RWPE1 (cell line): ENCODE results near the gene CUL3.

Source experiments
- CTCF ChIA-PET: fragments of 350-600 bp; sonication (Branson Sonifier 250); formaldehyde crosslinking; extraction: SDS; loops from one replicate; lab custom pipeline; 2021; lab: Yijun Ruan, JAX
- POLR2A ChIA-PET: fragments of 400-600 bp; formaldehyde crosslinking; extraction: SDS; loops from one replicate; lab custom pipeline; 2020; ENCODE audit warnings: antibody characterized with exemption; ENCODE audit not compliant: low non-redundant PET; lab: Yijun Ruan, JAX
- DNase-seq: peaks from one replicate; pipeline ENCODE4 v3.0.0; 2012; ENCODE audit warnings: low spot score
- H3K27ac ChIP-seq: fragments of 450-650 bp; 2 replicates; pipeline ENCODE4 v1.5.1; 2017
- CTCF ChIP-seq: fragments of 450-650 bp; conservative IDR thresholded peaks from 2 replicates; pipeline ENCODE4 v1.5.1; 2017; ENCODE audit warnings: low read depth, mild to moderate bottlenecking

The CUL3 gene

GRCh38 chr2:224538561-224539138, 46.5 kb downstream of the CUL3 start:
- ChIA-PET CTCF (interaction anchor here (0.6 kb wide), 1 partner anchor 85 kb away, joined by 4 read pairs; no protein-coding TSS in a partner anchor), POLR2A (no interaction called here)

GRCh38 chr2:224532931-224533330, 52.2 kb downstream of the CUL3 start:
- ChIA-PET CTCF (no interaction called here), POLR2A (no interaction called here)
- no peak overlapping the region for H3K27ac ChIP-seq
- no peak for TF ChIP-seq CTCF
- no peak for DNase-seq

More at GRCh38 chr2:224538561-224539138, 46.5 kb downstream of the CUL3 start:
- no peak for TF ChIP-seq CTCF
- H3K27ac ChIP-seq, result no peak overlapping the region
- no peak for DNase-seq

- no peak for DNase-seq
- H3K27ac ChIP-seq, result no peak overlapping the region
- CTCF ChIA-PET, result no interaction called here
- POLR2A ChIA-PET, result no interaction called here
- TF ChIP-seq CTCF, result no peak
These were observed 52.7 kb downstream of the CUL3 start for GRCh38 chr2:224532441-224532840.

DNA sequence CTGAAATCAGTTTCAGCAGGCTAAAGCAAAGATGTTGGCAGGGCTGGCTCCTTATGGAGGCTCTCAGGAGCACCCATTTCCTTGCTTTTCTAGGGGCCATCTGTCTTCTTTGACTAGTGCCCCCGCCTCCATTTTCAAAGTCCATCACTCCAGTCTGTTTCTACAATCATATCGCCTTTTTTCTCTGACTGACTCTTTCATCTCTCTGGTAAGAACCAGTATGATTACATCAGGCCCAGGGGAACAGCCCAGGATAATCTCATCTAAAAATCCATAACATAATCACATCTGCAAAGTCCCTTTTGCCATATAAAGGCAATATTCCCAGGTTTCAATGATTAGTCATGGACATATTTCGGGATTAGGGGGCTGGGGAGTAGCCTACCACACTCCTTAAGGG, 57.0 kb downstream of the CUL3 start:
- TF ChIP-seq CTCF, result no peak
- CTCF ChIA-PET, result no interaction called here
- H3K27ac ChIP-seq, result no peak overlapping the region
- POLR2A ChIA-PET, result no interaction called here
- no peak for DNase-seq

GRCh38 chr2:224525774-224526173, 59.4 kb downstream of the CUL3 start:
- H3K27ac ChIP-seq, result no peak overlapping the region
- CTCF ChIA-PET, result no interaction called here
- POLR2A ChIA-PET, result no interaction called here
- DNase-seq, result no peak
- no peak for TF ChIP-seq CTCF

GRCh38 chr2:224524657-224525056, 60.5 kb downstream of the CUL3 start:
- POLR2A ChIA-PET, result no interaction called here
- no peak for DNase-seq
- no peak overlapping the region for H3K27ac ChIP-seq
- CTCF ChIA-PET, result no interaction called here
- no peak for TF ChIP-seq CTCF
